H9 (cell line): Measurements from ENCODE around the gene SPIB. TPM values are rescaled to one million over a fixed set of nuclear protein-coding genes. Genes with fewer than 3 reads are reported as not detected.

ENCODE experiments used
- DNase-seq: peaks from one replicate; pipeline ENCODE4 v3.0.0-alpha.2; 2017
- H2AFZ ChIP-seq: one replicate; pipeline ENCODE4 v1.6.1; 2013; ENCODE audit warnings: mild to moderate bottlenecking, low read length, control low read depth, moderate library complexity
- H2AK5ac ChIP-seq: 2 replicates; pipeline ENCODE4 v1.6.1; 2013; ENCODE audit warnings: low read length, control low read depth, mixed read lengths; ENCODE audit not compliant: insufficient read length
- H2BK120ac ChIP-seq: one replicate; pipeline ENCODE4 v1.6.1; 2013; ENCODE audit warnings: low read depth, mild to moderate bottlenecking, low read length, control low read depth, inconsistent platforms; ENCODE audit not compliant: poor library complexity, severe bottlenecking
- H2BK12ac ChIP-seq: 2 replicates; pipeline ENCODE4 v1.6.1; 2013; ENCODE audit warnings: low read length, control low read depth, mixed read lengths, low read depth; ENCODE audit not compliant: insufficient read length
- H2BK15ac ChIP-seq: 2 replicates; pipeline ENCODE4 v1.6.1; 2013; ENCODE audit warnings: low read depth, low read length, control low read depth
- H2BK20ac ChIP-seq: one replicate; pipeline ENCODE4 v1.6.1; 2013; ENCODE audit warnings: low read depth, mild to moderate bottlenecking, low read length, control low read depth, inconsistent platforms; ENCODE audit not compliant: poor library complexity, severe bottlenecking
- H2BK5ac ChIP-seq: 2 replicates; pipeline ENCODE4 v1.6.1; 2013; ENCODE audit warnings: low read length, control low read depth, mixed read lengths; ENCODE audit not compliant: insufficient read length
- H3K14ac ChIP-seq: 2 replicates; pipeline ENCODE4 v1.6.1; 2013; ENCODE audit warnings: low read length, control low read depth; ENCODE audit not compliant: insufficient read depth
- H3K18ac ChIP-seq: 2 replicates; pipeline ENCODE4 v1.6.1; 2013; ENCODE audit warnings: low read depth, mild to moderate bottlenecking, mixed read lengths, low read length, control low read depth; ENCODE audit not compliant: insufficient read length
- H3K23ac ChIP-seq: 2 replicates; pipeline ENCODE4 v1.6.1; 2013; ENCODE audit warnings: low read length, control low read depth, mixed read lengths, low read depth; ENCODE audit not compliant: insufficient read length
- H3K23me2 ChIP-seq: 2 replicates; pipeline ENCODE4 v1.6.1; 2013; ENCODE audit warnings: low read depth, mild to moderate bottlenecking, mixed read lengths, low read length, control low read depth; ENCODE audit not compliant: insufficient read length, poor library complexity, severe bottlenecking
- H3K27ac ChIP-seq: 2 replicates; pipeline ENCODE4 v1.5.1; 2013; ENCODE audit warnings: low read length, control low read depth, mixed read lengths, low read depth; ENCODE audit not compliant: insufficient read length
- H3K27me3 ChIP-seq: 2 replicates; pipeline ENCODE4 v1.6.1; 2013; ENCODE audit warnings: low read length, control low read depth, inconsistent platforms; ENCODE audit not compliant: insufficient read depth
- H3K4ac ChIP-seq: 2 replicates; pipeline ENCODE4 v1.6.1; 2013; ENCODE audit warnings: low read depth, mild to moderate bottlenecking, control low read depth, inconsistent platforms, low read length, moderate library complexity
- H3K4me1 ChIP-seq: 2 replicates; pipeline ENCODE4 v1.6.1; 2013; ENCODE audit warnings: low read length, control low read depth, inconsistent platforms; ENCODE audit not compliant: insufficient read depth
- H3K4me2 ChIP-seq: 2 replicates; pipeline ENCODE4 v1.6.1; 2013; ENCODE audit warnings: low read length, control low read depth, mixed read lengths; ENCODE audit not compliant: insufficient read length, insufficient read depth
- H3K56ac ChIP-seq: 2 replicates; pipeline ENCODE4 v1.6.1; 2013; ENCODE audit warnings: low read depth, mild to moderate bottlenecking, mixed read lengths, low read length, control low read depth; ENCODE audit not compliant: insufficient read length
- H3K79me1 ChIP-seq: 2 replicates; pipeline ENCODE4 v1.6.1; 2013; ENCODE audit warnings: low read depth, mild to moderate bottlenecking, moderate library complexity, low read length, control low read depth, inconsistent platforms; ENCODE audit not compliant: insufficient read depth, poor library complexity, severe bottlenecking
- H3K79me2 ChIP-seq: 2 replicates; pipeline ENCODE4 v1.6.1; 2013; ENCODE audit warnings: low read length, control low read depth, inconsistent platforms; ENCODE audit not compliant: insufficient read depth
- H3K9ac ChIP-seq: 2 replicates; pipeline ENCODE4 v1.6.1; 2013; ENCODE audit warnings: low read length, control low read depth, mixed read lengths; ENCODE audit not compliant: insufficient read length; ENCODE audit errors: extremely low read depth
- H3K9me3 ChIP-seq: one replicate; pipeline ENCODE4 v1.6.1; 2013; ENCODE audit warnings: low read depth, low read length, inconsistent platforms; ENCODE audit not compliant: control insufficient read depth
- H3T11ph ChIP-seq: one replicate; pipeline ENCODE4 v1.6.1; 2013; ENCODE audit warnings: mild to moderate bottlenecking, low read length, control low read depth, inconsistent platforms
- H4K20me1 ChIP-seq: one replicate; pipeline ENCODE4 v1.6.1; 2013; ENCODE audit not compliant: control insufficient read depth, insufficient read length, insufficient read depth
- H4K5ac ChIP-seq: 2 replicates; pipeline ENCODE4 v1.6.1; 2013; ENCODE audit warnings: low read depth, mild to moderate bottlenecking, mixed read lengths, low read length, control low read depth; ENCODE audit not compliant: insufficient read length
- H4K8ac ChIP-seq: replicated peaks from 2 replicates; pipeline ENCODE4 v1.6.1; 2013; ENCODE audit warnings: low read length, control low read depth, mixed read lengths, low read depth; ENCODE audit not compliant: insufficient read length
- H4K91ac ChIP-seq: 2 replicates; pipeline ENCODE4 v1.6.1; 2013; ENCODE audit warnings: low read depth, mild to moderate bottlenecking, moderate library complexity, mixed read lengths, low read length, control low read depth; ENCODE audit not compliant: insufficient read length
- H3K27ac Mint-ChIP-seq, 3 experiments: 2 replicates in 2 of 3; 3 replicates in 1 of 3; pipeline ENCODE4 v1.8.0; 2020 to 2021; ENCODE audit warnings: mixed read lengths in 3 of 3, mild to moderate bottlenecking in 1 of 3, moderate library complexity in 1 of 3
- H3K27me3 Mint-ChIP-seq: 2 replicates; pipeline ENCODE4 v1.8.0; 2021; ENCODE audit warnings: low read depth, mild to moderate bottlenecking, moderate library complexity, mixed read lengths
- H3K36me3 Mint-ChIP-seq, 3 experiments: 2 replicates in 2 of 3; 3 replicates in 1 of 3; pipeline ENCODE4 v1.8.0; 2020 to 2021; ENCODE audit warnings: low read depth in 3 of 3, mixed read lengths in 3 of 3; ENCODE audit not compliant: insufficient read depth in 1 of 3
- H3K4me1 Mint-ChIP-seq, 2 experiments: 2 replicates each; pipeline ENCODE4 v1.8.0; 2020; ENCODE audit warnings: mixed read lengths in 2 of 2
- H3K4me3 Mint-ChIP-seq, 2 experiments: 2 replicates in 1 of 2; 3 replicates in 1 of 2; pipeline ENCODE4 v1.8.0; 2020 to 2021; ENCODE audit warnings: mild to moderate bottlenecking in 2 of 2, mixed read lengths in 2 of 2, moderate library complexity in 1 of 2
- H3K9me3 Mint-ChIP-seq, 2 experiments: 2 replicates in 1 of 2; 3 replicates in 1 of 2; pipeline ENCODE4 v1.8.0; 2020; ENCODE audit warnings: mild to moderate bottlenecking in 2 of 2, mixed read lengths in 2 of 2, moderate library complexity in 1 of 2
- CTCF ChIP-seq: fragments of 200-600 bp; sonication (generic); conservative IDR thresholded peaks from 3 replicates; pipeline ENCODE4 v1.8.0; 2021; ENCODE audit warnings: antibody characterized with exemption, mild to moderate bottlenecking
- WGBS: extraction: QIAGEN DNeasy Blood & Tissue Kit; methylation state at CpG from one replicate; pipeline ENCODE4 v1.1.7; 2013; ENCODE audit warnings: missing lambda C conversion rate, low lambda C conversion rate, mixed read lengths; ENCODE audit not compliant: insufficient read length; ENCODE audit errors: extremely low coverage; 5-methylcytosine and 5-hydroxymethylcytosine counted together
- total RNA-seq: library from RNA; stranded (reverse); gene quantifications from 2 replicates; pipeline ENCODE4 v1.2.1, GENCODE V29; 2021

SPIB gene
- total RNA-seq, 1 experiment from 2014 or later = 33.3 TPM

- Histone ChIP-seq H4K5ac (no peak overlapping the region), H3K9ac (no peak overlapping the region), H3K27me3 (no peaks in the 10 kb centered on the region), H2BK5ac (no peak overlapping the region), H3K79me1 (no peaks in the 10 kb centered on the region), H2BK12ac (no peak overlapping the region), H2BK15ac (no peak overlapping the region; the same call in 1 of the 2 replicates), H4K8ac (no peak overlapping the region), H3K9me3 (no peaks in the 10 kb centered on the region), H3K18ac (no peak overlapping the region), H4K91ac (no peak overlapping the region), H4K20me1 (no peaks in the 10 kb centered on the region), H2BK120ac (no peak overlapping the region), H3K4me2 (no peak overlapping the region), H3K23me2 (peaks cover 12% of the 10 kb centered on the region), H3K23ac (no peak overlapping the region), H3T11ph (no peak overlapping the region), H3K14ac (no peak overlapping the region), H2BK20ac (no peak overlapping the region), H3K27ac (no peak overlapping the region), H2AK5ac (no peak overlapping the region), H3K4ac (no peak overlapping the region), H3K4me1 (peaks cover 3% of the 10 kb centered on the region; the same call in 1 of the 2 replicates), H2AFZ (no peak overlapping the region), H3K79me2 (no peaks in the 10 kb centered on the region), H3K56ac (no peak overlapping the region)
- Mint-ChIP-seq H3K36me3 (peaks cover 0 to 2% (median 0%) of the 10 kb centered on the region in 3 experiments; a peak in 2 of 7 replicates), H3K4me1 (peaks cover 23 to 27% of the 10 kb centered on the region in 2 experiments), H3K4me3 (no peak overlapping the region), H3K9me3 (no peaks in the 10 kb centered on the region; a peak in 1 of 5 replicates), H3K27ac (no peak overlapping the region; a peak in 1 of 7 replicates), H3K27me3 (peaks cover 14% of the 10 kb centered on the region)
- WGBS = no CpG with 5 or more reads among the region's 17 CpGs
- DNase-seq = no peak
- TF ChIP-seq CTCF = no peak
Observed at GRCh38 chr19:50435221-50435620, 16.5 kb downstream of the SPIB start.
